ENCODE data around the gene RGS4.

Gene RGS4

GRCh38 chr1:163102590-163102989 is 33.4 kb downstream of the RGS4 start:
- no peak for DNase-seq (ENCODE audit: low read depth, low spot score)
- in situ Hi-C loops (cut with HindIII; ENCODE audit: low sequenced_read_pairs), result no loop called here
- no peak overlapping the region for H3K4me3 ChIP-seq (ENCODE audit: low read depth, low read length)
- no peak for TF ChIP-seq CTCF (IDR thresholded peaks at IDR 0.05; ENCODE audit: low read depth, low read length)

GRCh38 chr1:163104385-163105099 is 35.4 kb downstream of the RGS4 start:
- TF ChIP-seq CTCF (IDR thresholded peaks at IDR 0.05; ENCODE audit: low read depth, low read length), result no peak
- DNase-seq (ENCODE audit: low read depth, low spot score), result no peak
- in situ Hi-C loops (cut with HindIII; ENCODE audit: low sequenced_read_pairs), result no loop called here
- H3K4me3 ChIP-seq (ENCODE audit: low read depth, low read length), result no peak overlapping the region

- TF ChIP-seq CTCF (IDR thresholded peaks at IDR 0.05; ENCODE audit: low read depth, low read length), result no peak
- in situ Hi-C loops (cut with HindIII; ENCODE audit: low sequenced_read_pairs), result no loop called here
- DNase-seq (ENCODE audit: low read depth, low spot score), result no peak
- H3K4me3 ChIP-seq (ENCODE audit: low read depth, low read length), result no peak overlapping the region
These were observed 37.3 kb downstream of the RGS4 start for GRCh38 chr1:163106364-163106987.

GRCh38 chr1:163107655-163108054 is 38.5 kb downstream of the RGS4 start:
- in situ Hi-C loops (cut with HindIII; ENCODE audit: low sequenced_read_pairs), result no loop called here
- no peak for TF ChIP-seq CTCF (IDR thresholded peaks at IDR 0.05; ENCODE audit: low read depth, low read length)
- H3K4me3 ChIP-seq (ENCODE audit: low read depth, low read length), result no peak overlapping the region
- DNase-seq (ENCODE audit: low read depth, low spot score), result no peak

- in situ Hi-C loops (cut with HindIII; ENCODE audit: low sequenced_read_pairs), result no loop called here
- H3K4me3 ChIP-seq (ENCODE audit: low read depth, low read length), result no peak overlapping the region
- TF ChIP-seq CTCF (IDR thresholded peaks at IDR 0.05; ENCODE audit: low read depth, low read length), result no peak
- no peak for DNase-seq (ENCODE audit: low read depth, low spot score)
These were observed 46.7 kb downstream of the RGS4 start for GRCh38 chr1:163115887-163116286.

GRCh38 chr1:163119707-163120106 is 50.5 kb downstream of the RGS4 start:
- in situ Hi-C loops (cut with HindIII; ENCODE audit: low sequenced_read_pairs), result no loop called here

More at GRCh38 chr1:163119707-163120106, 50.5 kb downstream of the RGS4 start:
- H3K4me3 ChIP-seq (ENCODE audit: low read depth, low read length), result no peak overlapping the region
- DNase-seq (ENCODE audit: low read depth, low spot score), result no peak
- no peak for TF ChIP-seq CTCF (IDR thresholded peaks at IDR 0.05; ENCODE audit: low read depth, low read length)
